ENCODE measurements around the gene SKIC2.
"Not testable (repeated sequence)": the region's sequence is repeated elsewhere in the genome, so short reads cannot be mapped to it uniquely, and the experiment has no call there.

- TF ChIP-seq CTCF (IDR thresholded peaks at IDR 0.05; ENCODE audit: low read depth, low read length, poor library complexity, severe bottlenecking); EZH2phosphoT487 (IDR thresholded peaks at IDR 0.05; ENCODE audit: borderline replicate concordance, low read length): not testable (repeated sequence)
Observed at GRCh38 chr6:31989363-31989762, 30.4 kb downstream of the SKIC2 start.
